NCI-H1436 (cell line): ENCODE data around the gene SERPINB12.

Experiments
- DNase-seq: peaks from one replicate; lab custom pipeline; 2025; lab: John Stamatoyannopoulos, UW

Gene SERPINB12

GRCh38 chr18:63542069-63542468 lies at the start of gene SERPINB12:
Gene SERPINB12 (plus strand): TSS chr18:63542369. CDS start chr18:63556160, 13,791 bp downstream.
- DNase-seq = no peak

GRCh38 chr18:63492851-63493250 lies 49.3 kb upstream of the SERPINB12 start:
- no peak for DNase-seq

- no peak for DNase-seq
These were observed 46.5 kb upstream of the SERPINB12 start for GRCh38 chr18:63495675-63496074.

DNA sequence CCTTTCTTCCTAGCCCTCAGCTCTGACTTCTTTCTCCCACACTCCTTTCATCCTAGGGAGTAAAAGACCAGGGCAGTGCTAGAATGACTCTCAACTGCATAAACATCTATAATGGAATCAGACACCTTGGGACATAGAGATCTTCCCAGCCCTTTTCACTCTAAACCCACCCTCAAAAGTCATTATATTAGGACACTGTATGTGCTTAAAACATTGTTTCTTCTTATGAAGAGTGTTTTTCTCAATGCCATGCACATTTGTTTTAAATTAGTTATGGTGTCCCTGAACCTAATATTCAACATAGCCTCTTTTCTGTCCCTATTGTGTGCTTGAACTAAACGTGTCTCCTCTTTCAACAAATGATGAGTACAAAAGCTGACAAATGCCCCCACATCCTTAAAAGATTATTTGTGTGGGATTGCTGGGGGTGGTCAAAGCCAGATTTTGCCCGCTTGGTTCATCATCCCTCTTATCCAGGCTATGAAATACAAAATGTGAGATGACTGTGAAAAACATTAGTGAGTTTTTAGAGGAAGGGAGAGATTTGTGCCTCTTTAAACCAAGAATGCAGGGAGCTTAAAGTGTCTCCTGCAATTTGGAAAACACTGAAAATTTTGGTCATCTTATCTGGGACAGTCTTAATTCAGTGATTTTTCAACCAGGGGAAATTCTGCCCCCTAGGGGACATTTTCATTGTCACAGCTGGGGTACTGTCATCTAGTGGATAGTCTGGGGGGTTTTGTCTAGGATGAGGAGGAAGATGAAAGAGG lies 36.4 kb upstream of the SERPINB12 start:
- no peak for DNase-seq

DNA sequence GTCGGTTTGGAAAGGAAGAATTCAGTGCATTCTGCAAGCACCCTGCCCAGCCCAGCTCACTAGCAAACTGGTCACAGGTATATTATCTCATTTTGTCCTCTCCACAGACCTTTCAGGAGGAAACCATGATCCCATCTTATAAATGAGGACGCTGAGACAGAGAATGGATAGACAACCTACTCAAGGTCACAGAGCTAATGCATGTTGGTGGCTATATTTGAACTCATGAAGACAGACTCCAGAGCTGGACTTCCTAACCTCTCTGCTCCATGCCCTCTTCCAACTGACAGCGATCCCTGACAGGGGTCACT lies 35.9 kb upstream of the SERPINB12 start:
- DNase-seq = no peak

- no peak for DNase-seq
These were observed 33.6 kb upstream of the SERPINB12 start for GRCh38 chr18:63508596-63508995.

DNA sequence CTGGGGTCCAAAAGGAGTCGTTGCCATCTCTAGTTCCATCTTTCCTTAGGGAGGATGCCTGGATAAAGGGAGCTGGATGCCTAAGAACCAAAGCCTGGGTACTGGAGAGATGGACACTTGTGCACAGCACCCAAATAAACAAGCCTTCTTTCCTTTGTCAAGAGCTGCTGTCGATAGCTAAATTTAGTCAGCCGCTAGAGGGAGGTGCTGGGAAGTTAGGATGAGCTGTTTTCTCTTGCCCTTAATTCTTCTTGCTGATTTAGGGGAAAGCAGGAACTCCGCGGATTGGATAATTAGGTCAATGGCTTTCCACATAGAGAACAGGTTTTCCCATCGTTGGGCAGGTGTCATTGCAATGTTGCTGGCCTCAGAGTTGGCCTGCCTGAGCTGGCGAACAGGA lies 30.9 kb upstream of the SERPINB12 start:
- DNase-seq = no peak

DNA sequence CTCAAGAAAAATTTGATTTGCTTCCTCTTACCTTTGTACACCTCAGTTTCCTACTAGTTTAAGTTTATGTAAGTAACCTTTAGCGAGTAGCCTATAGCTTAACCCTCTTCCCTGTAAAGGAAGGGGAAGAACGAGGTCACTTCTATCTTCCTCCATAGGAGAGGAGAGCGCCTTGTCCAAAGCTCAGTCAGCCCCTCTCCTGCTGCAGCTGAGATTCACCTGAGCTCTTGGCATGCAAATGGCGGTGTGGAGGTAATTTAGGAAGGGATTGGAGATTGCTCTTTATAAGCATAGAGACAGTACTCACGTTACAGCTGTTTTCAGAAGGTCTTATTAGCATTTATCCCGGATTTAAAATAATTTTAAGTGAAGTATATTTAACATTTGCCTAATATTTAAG lies 27.8 kb upstream of the SERPINB12 start:
- DNase-seq = no peak

DNA sequence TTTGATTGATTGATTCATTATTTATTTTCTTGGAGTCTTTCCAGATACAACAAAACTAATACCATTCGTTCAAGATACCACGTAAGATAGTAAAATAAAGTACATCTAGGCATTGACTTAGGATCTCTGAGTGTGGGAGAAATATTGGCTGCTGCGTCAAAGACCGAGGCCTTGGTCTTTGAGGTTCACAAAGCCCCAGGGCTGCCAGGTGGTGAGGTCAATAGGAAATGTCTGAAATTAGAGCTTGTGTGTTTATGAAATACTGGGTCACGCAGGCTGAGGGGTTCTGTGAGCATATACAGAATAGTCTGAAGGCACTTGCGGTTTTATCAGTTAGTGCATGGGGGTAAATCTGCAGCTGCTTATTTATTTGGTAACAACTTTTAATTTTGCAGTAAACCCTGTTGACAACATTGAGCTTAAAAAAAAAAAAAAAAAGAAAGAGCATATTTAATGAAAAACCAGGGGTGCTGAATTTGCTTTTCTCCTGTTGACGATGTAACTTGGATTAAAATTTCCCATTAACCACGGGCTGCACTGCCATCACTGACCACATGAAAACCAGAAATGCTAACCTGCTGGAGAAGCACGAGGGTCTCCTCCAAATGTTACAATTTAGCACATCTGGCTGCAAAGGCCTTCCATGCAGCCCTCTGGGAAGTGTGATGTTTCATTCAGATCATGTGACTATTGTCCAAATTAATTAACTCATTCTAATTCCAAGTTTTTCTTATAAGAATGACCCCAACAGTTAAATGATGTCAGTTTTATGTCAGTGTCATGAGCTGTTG lies 27.1 kb upstream of the SERPINB12 start:
- no peak for DNase-seq

GRCh38 chr18:63515801-63516200 lies 26.4 kb upstream of the SERPINB12 start:
- DNase-seq = no peak

GRCh38 chr18:63518178-63519012 lies 23.8 kb upstream of the SERPINB12 start:
- peak; percentile 68 for DNase-seq

DNA sequence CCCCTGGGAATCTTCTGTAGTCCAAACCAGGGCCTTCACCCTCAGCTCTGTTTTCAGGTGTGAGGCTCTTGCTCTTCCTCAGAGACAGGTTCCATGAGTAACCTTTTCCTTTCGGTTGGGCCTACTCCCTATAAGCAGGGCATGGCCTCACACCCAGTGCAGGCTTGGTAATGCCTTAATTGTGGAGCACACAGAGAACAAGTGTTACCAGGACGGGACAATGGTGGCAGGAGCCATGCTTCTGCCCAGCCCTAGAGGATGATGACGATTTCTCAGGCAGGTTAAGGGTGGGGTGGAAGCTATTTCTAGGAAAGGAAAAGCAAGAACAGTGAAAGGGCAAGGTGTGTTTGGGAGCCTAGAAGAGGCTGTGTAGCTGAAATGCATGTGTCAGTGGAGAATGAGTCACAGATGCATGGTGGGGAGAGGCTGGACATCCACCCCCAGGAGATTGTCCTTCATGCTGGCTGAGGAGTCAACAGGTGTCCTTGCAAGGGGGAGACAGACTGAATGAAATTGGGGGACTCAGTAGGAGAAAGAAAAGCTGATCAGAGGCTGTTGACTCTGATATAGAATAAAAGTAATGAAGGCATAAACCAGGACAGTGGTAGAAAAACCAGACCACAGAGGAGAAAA lies 22.0 kb upstream of the SERPINB12 start:
- no peak for DNase-seq

- no peak for DNase-seq
These were observed 18.5 kb upstream of the SERPINB12 start for GRCh38 chr18:63523660-63524059.

DNA sequence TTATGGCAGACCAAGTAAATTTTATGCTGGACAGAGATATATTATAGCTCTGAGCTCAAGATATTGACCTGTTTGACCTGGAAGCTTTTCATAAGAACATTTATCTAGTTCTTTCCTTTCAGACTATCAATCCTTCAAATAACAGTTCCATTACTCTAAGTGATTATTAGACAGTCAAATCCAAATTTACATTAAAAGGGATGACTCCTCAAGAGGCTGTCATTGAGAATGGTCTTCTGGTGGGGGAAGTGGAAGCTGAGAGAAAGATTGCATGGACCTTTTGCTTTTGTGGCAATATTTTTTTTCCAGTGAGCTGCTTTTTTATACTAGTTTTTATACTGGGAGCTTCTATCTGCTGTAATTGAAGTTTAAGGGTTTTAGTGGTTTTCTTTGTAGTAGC lies 14.9 kb upstream of the SERPINB12 start:
- no peak for DNase-seq

GRCh38 chr18:63528863-63529492 lies 13.2 kb upstream of the SERPINB12 start:
- DNase-seq = no peak

GRCh38 chr18:63532471-63532870 lies 9.7 kb upstream of the SERPINB12 start:
- no peak for DNase-seq

DNA sequence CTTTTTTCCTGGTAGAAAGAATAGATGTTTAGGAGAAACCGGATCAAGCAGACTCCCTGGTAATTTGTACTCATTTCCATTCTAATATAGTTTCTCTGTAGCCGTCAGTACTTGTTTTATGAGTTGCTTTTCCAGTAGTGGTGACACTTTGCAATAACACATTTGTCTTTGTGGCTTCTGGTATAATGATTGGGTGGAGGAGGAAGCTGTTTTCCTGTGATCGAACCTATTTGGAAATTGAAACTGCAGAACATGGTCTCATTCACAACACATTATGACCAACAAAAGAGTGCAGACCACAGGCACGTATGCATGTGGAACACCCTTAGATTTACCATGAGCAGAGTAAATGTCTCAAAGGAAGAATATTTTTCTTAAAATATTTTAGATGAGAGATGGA lies 7.6 kb upstream of the SERPINB12 start:
- no peak for DNase-seq

DNA sequence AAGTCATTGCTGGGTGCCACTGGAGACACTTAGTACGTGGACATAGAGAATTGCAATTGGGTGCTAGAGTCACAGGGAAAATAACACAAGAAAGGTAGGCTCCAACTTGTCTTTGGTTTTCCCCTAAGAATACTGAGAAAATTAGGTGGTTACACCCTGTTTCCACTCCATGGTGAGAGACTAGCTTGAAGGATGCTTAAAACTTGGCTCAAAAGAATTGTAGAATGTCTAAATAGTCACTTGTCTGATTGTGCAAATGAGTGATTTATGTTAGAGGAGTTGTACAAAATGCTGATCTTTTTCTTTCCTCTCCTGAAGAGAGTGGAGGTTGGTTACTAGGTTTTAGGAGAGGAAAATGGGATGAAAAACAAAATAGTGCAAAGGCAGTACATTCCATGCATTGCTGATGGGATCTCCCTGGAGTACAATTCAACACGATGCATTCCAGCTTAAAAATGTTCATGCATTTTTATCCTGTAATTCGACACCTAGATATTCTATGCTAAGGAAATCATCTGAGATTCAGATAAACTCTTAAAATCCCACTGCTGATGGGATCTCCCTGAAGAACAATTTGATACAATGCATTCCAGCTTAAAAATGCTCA lies 2.2 kb upstream of the SERPINB12 start:
- DNase-seq = no peak

GRCh38 chr18:63544017-63544416 lies 1.8 kb downstream of the SERPINB12 start:
- no peak for DNase-seq

GRCh38 chr18:63545000-63545399 lies 2.8 kb downstream of the SERPINB12 start:
- DNase-seq = no peak

GRCh38 chr18:63550068-63550467 lies 7.9 kb downstream of the SERPINB12 start:
- DNase-seq = no peak
